Smooth muscle cell (in vitro differentiated cells): ENCODE results near the gene ERCC6L2. TPM values are rescaled to one million over a fixed set of nuclear protein-coding genes. Genes with fewer than 3 reads are reported as not detected.

Source experiments
- DNase-seq: peaks from one replicate; lab custom pipeline; 2025; ENCODE audit not compliant: unreplicated experiment; lab: John Stamatoyannopoulos, UW
- H2AFZ ChIP-seq: fragments of 200-600 bp; sonication (generic); 2 replicates; pipeline ENCODE4 v1.6.0; 2016; ENCODE audit warnings: antibody characterized with exemption, low read depth, mild to moderate bottlenecking
- H3F3A ChIP-seq: fragments of 200-600 bp; sonication (generic); 2 replicates; pipeline ENCODE4 v1.6.0; 2017; ENCODE audit warnings: antibody characterized with exemption, low read depth
- H3K27ac ChIP-seq: fragments of 200-600 bp; sonication (generic); 2 replicates; pipeline ENCODE4 v1.5.1; 2016; ENCODE audit warnings: low read depth, mild to moderate bottlenecking
- H3K27me3 ChIP-seq: fragments of 200-600 bp; sonication (generic); 2 replicates; pipeline ENCODE4 v1.6.1; 2016; ENCODE audit warnings: low read depth, mild to moderate bottlenecking
- H3K36me3 ChIP-seq: fragments of 200-600 bp; sonication (generic); 2 replicates; pipeline ENCODE4 v1.5.1; 2016; ENCODE audit warnings: low read depth
- H3K4me1 ChIP-seq: fragments of 200-600 bp; sonication (generic); 2 replicates; pipeline ENCODE4 v1.5.1; 2016; ENCODE audit warnings: low read depth
- H3K4me2 ChIP-seq: fragments of 200-600 bp; sonication (generic); 2 replicates; pipeline ENCODE4 v1.6.0; 2016; ENCODE audit warnings: mild to moderate bottlenecking
- H3K4me3 ChIP-seq: fragments of 200-600 bp; sonication (generic); 2 replicates; pipeline ENCODE4 v1.5.1; 2016; ENCODE audit warnings: mild to moderate bottlenecking
- H3K79me2 ChIP-seq: fragments of 200-600 bp; sonication (generic); 2 replicates; pipeline ENCODE4 v1.6.0; 2016; ENCODE audit warnings: low read depth, mild to moderate bottlenecking
- H3K9ac ChIP-seq: fragments of 200-600 bp; sonication (generic); 2 replicates; pipeline ENCODE4 v1.6.0; 2016; ENCODE audit warnings: low read depth
- H3K9me3 ChIP-seq: fragments of 200-600 bp; sonication (generic); replicated peaks from 2 replicates; pipeline ENCODE4 v1.5.1; 2016; ENCODE audit warnings: low read depth
- H4K20me1 ChIP-seq: fragments of 200-600 bp; sonication (generic); 2 replicates; pipeline ENCODE4 v1.6.0; 2016; ENCODE audit warnings: low read depth
- WGBS: methylation state at CpG from one replicate; pipeline ENCODE4 v1.1.7; 2016; ENCODE audit warnings: low lambda C conversion rate; 5-methylcytosine and 5-hydroxymethylcytosine counted together
- polyA plus RNA-seq: library from polyadenylated mRNA; unstranded; fragments of >200 nt; fragmentation: Nextera tagmentation; extraction: Ambion mirVana; gene quantifications from 2 replicates; pipeline ENCODE4 v1.2.1, GENCODE V29; 2016
- total RNA-seq: library from RNA; depleted of rRNA; stranded (reverse); fragments of >200 nt; gene quantifications from 2 replicates; pipeline ENCODE4 v1.2.3, GENCODE V29; 2014
- TF ChIP-seq, protein P1 (sequence below): fragments of 200-600 bp; sonication (generic); IDR thresholded peaks from 2 replicates; pipeline ENCODE4 v1.5.1; 2017; ENCODE audit warnings: borderline replicate concordance, mild to moderate bottlenecking, antibody characterized with exemption; ENCODE audit not compliant: insufficient read depth, poor library complexity, severe bottlenecking

The ERCC6L2 gene
- total and polyA plus RNA-seq, 2 experiments from 2014 or later = 9.6 to 39.4 TPM

DNA sequence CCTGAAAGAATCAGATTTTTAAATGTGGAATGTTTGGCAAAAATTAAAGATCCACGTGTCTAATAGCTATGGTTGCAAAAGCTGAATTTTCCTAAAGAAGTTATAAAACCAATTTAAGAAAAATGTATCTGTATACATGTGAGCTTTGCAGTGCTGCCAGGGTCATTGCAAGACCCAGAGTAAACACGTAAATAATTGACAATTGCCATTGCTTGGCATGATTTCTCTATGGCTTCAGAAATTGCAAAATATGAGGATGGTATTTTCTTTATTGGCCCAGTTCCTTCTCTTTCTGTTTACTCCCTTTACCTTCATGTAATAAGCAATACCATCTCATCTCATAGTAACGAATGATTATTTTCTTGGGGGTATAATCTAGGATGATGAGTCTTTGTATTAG lies 123.9 kb downstream of the ERCC6L2 start:
- Histone ChIP-seq H3K27ac (no peak overlapping the region), H3K9ac (no peak overlapping the region), H3K4me2 (no peak overlapping the region), H2AFZ (no peak overlapping the region), H3K79me2 (no peaks in the 10 kb centered on the region), H3K4me1 (no peaks in the 10 kb centered on the region), H3K4me3 (no peak overlapping the region), H3F3A (no peaks in the 10 kb centered on the region), H4K20me1 (no peaks in the 10 kb centered on the region), H3K27me3 (no peaks in the 10 kb centered on the region), H3K36me3 (peaks cover 5% of the 10 kb centered on the region), H3K9me3 (no peaks in the 10 kb centered on the region)
- 96% methylated on average over 3 of the region's 3 CpGs for WGBS
- DNase-seq = no peak
- TF ChIP-seq, protein P1, sequence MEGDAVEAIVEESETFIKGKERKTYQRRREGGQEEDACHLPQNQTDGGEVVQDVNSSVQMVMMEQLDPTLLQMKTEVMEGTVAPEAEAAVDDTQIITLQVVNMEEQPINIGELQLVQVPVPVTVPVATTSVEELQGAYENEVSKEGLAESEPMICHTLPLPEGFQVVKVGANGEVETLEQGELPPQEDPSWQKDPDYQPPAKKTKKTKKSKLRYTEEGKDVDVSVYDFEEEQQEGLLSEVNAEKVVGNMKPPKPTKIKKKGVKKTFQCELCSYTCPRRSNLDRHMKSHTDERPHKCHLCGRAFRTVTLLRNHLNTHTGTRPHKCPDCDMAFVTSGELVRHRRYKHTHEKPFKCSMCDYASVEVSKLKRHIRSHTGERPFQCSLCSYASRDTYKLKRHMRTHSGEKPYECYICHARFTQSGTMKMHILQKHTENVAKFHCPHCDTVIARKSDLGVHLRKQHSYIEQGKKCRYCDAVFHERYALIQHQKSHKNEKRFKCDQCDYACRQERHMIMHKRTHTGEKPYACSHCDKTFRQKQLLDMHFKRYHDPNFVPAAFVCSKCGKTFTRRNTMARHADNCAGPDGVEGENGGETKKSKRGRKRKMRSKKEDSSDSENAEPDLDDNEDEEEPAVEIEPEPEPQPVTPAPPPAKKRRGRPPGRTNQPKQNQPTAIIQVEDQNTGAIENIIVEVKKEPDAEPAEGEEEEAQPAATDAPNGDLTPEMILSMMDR = no peak

DNA sequence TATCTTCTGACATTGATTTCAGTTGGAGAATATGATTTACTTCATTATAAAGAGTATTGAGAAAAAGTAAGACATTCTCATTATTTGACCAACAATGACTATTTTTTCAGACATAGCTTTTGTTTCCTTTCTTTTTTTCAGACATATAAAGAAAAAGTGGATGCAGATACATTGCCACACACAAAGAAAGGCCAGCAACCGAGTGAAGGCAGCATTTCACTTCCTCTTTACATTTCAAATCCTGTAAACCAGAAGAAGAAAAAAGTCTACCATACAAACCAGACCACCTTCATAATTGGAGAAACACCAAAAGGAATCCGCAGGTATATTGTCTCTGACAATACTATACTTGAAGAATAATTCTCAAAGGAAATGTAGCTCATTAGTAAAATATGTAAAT lies 128.9 kb downstream of the ERCC6L2 start:
- no peak overlapping the region for H3K4me2 ChIP-seq
- no peaks in the 10 kb centered on the region for H3K4me1 ChIP-seq
- no peaks in the 10 kb centered on the region for H3K79me2 ChIP-seq
- no peak overlapping the region for H3K9ac ChIP-seq
- no peak for DNase-seq
- WGBS = 99% methylated on average over 2 of the region's 2 CpGs
- H4K20me1 ChIP-seq = no peaks in the 10 kb centered on the region
- no peaks in the 10 kb centered on the region for H3F3A ChIP-seq
- H3K36me3 ChIP-seq = peaks cover 7% of the 10 kb centered on the region
- H3K4me3 ChIP-seq = no peak overlapping the region
- no peaks in the 10 kb centered on the region for H3K9me3 ChIP-seq
- H3K27ac ChIP-seq = no peak overlapping the region
- H3K27me3 ChIP-seq = no peaks in the 10 kb centered on the region
- TF ChIP-seq, protein P1 = no peak
- H2AFZ ChIP-seq = no peak overlapping the region

DNA sequence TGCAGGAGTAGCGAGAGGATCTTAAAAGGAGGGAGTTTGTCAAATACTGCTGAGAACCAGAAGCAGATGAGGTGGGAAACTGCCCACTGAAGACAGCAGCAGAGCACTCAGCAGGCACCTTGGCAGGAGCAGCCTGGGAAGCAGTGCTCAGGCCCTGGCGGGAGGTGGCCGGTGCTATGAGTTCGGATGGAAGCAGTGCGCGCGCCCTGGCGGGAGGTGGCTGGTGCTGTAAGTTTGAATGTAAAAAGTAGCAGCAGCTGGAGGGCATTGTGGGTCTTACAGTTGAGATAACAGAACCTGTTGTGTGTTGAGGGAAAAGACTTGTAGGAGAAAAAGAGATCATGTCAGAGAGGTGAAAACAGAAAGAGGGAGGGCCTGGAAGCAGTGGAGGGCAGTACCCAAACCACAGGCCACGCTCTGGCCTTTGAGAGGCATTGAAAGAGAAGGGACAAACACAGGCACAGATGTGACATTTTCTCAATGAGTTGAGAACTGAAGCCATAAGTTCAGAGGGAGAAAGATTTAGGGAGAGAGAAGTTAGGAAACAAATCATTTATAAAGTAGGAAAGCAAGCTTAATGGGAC lies 130.9 kb downstream of the ERCC6L2 start:
- H4K20me1 ChIP-seq = no peaks in the 10 kb centered on the region
- WGBS = 96% methylated on average over 9 of the region's 9 CpGs
- peaks cover 11% of the 10 kb centered on the region for H3K36me3 ChIP-seq
- H3K4me1 ChIP-seq = no peaks in the 10 kb centered on the region
- H3F3A ChIP-seq = no peaks in the 10 kb centered on the region
- no peak overlapping the region for H3K27ac ChIP-seq
- no peak overlapping the region for H3K4me3 ChIP-seq
- H3K9me3 ChIP-seq = no peaks in the 10 kb centered on the region
- no peak for DNase-seq
- H3K9ac ChIP-seq = no peak overlapping the region
- no peaks in the 10 kb centered on the region for H3K27me3 ChIP-seq
- H3K79me2 ChIP-seq = no peaks in the 10 kb centered on the region
- TF ChIP-seq, protein P1 = no peak
- H3K4me2 ChIP-seq = no peak overlapping the region
- no peak overlapping the region for H2AFZ ChIP-seq

DNA sequence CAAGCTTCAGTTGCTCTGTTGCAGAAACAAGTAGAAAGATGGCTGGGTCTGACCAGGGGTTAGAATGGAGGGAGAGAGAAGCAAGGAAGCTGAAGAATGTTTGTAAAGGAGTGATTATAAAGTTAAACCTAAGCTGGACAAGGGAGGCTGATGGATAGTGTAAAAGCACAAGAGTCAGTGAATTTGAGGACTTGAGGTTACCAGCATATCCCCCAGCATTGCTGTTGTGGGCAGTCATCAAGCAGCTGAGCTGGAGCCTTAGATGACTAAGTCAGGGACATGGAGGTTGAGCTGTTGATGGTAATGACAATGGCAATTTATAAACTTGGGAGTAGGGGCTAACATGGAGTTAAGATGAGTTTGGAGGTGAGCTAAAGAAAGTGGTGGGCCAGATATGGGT lies 131.5 kb downstream of the ERCC6L2 start:
- Histone ChIP-seq H3K27me3 (no peaks in the 10 kb centered on the region), H3K4me3 (no peak overlapping the region), H3K9me3 (no peaks in the 10 kb centered on the region), H3K9ac (no peak overlapping the region), H2AFZ (no peak overlapping the region), H3F3A (no peaks in the 10 kb centered on the region), H3K27ac (no peak overlapping the region), H3K4me1 (no peaks in the 10 kb centered on the region), H3K36me3 (peaks cover 11% of the 10 kb centered on the region), H4K20me1 (no peaks in the 10 kb centered on the region), H3K4me2 (no peak overlapping the region), H3K79me2 (no peaks in the 10 kb centered on the region)
- TF ChIP-seq, protein P1 = no peak
- DNase-seq = no peak
